Fibroblast of lung (primary cell): ENCODE results near the gene PADI6.

Experiments used
- EZH2 ChIP-seq: IDR thresholded peaks from 2 replicates; pipeline ENCODE4 v1.5.1; 2012; ENCODE audit warnings: low read length, control low read depth, mild to moderate bottlenecking; ENCODE audit errors: missing control alignments
- TF ChIP-seq, protein P1 (sequence below), 2 donors: IDR thresholded peaks in 1 of 2; conservative IDR thresholded peaks in 1 of 2; 1 replicate in 1 of 2; 2 replicates in 1 of 2; pipeline ENCODE4 v1.5.1; 2011 to 2012; ENCODE audit warnings: low read length in 2 of 2, control low read depth in 1 of 2, inconsistent platforms in 1 of 2, low read depth in 1 of 2, mild to moderate bottlenecking in 1 of 2

DNA sequence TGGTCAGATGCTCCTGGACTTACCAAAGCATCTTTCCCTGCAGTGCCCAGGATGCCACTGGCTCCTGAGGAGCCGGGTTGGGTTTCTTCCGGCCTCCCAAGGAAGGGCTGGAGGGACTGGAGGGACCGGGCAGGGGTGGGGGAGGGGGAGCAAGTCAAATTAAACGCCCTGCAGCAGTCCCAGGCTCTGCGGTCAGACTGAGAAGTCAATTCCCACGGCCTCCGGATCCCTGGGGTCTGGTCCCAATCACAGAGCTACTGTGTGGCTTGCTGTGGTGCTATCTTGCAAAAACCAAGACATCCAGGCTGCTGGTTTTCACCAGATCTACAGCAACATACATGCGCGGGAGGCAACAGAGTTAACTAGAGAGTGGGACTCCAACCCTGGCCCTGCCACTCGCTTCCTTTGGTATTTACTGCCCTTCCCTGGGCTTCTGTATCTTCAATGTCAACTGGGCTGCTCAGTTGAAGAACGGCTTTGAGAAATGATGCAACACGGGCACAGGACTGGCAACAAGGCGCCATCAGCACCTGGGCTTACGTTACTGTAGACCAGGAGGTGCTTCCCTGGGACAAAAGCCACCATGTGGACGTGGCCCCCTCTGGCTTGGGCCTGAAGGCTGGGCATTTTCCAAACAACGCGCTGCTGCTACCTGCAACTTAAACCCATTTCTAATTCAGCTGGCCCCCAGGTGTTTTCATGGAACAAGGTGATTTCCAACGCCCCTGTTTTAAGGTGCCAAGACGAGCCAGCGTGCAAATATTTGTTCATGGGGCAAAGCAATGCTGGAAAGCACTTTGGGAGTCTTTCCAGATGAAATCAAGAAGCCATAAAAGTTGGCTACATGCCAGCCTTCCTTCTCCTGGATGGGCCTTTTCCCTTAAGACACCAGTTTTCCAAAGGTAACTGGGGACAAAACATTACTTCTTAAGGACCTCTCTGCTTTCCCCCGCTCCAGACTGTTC, 56.0 kb downstream of the PADI6 start:
- TF ChIP-seq, protein P1, sequence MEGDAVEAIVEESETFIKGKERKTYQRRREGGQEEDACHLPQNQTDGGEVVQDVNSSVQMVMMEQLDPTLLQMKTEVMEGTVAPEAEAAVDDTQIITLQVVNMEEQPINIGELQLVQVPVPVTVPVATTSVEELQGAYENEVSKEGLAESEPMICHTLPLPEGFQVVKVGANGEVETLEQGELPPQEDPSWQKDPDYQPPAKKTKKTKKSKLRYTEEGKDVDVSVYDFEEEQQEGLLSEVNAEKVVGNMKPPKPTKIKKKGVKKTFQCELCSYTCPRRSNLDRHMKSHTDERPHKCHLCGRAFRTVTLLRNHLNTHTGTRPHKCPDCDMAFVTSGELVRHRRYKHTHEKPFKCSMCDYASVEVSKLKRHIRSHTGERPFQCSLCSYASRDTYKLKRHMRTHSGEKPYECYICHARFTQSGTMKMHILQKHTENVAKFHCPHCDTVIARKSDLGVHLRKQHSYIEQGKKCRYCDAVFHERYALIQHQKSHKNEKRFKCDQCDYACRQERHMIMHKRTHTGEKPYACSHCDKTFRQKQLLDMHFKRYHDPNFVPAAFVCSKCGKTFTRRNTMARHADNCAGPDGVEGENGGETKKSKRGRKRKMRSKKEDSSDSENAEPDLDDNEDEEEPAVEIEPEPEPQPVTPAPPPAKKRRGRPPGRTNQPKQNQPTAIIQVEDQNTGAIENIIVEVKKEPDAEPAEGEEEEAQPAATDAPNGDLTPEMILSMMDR (conservative IDR thresholded peaks at IDR 0.05 in 1 of 2, IDR thresholded peaks at IDR 0.05 in 1 of 2; ENCODE audit: low read depth in 1 of 2, low read length in 2 of 2) = no peak
- TF ChIP-seq EZH2 = no peak
